ENCODE data around the gene CDH24.
A peak's percentile ranks its signal among the peaks of the same experiment; 100 is the strongest.
"Not testable (repeated sequence)": the region's sequence is repeated elsewhere in the genome, so short reads cannot be mapped to it uniquely, and the experiment has no call there.

The CDH24 gene

DNA sequence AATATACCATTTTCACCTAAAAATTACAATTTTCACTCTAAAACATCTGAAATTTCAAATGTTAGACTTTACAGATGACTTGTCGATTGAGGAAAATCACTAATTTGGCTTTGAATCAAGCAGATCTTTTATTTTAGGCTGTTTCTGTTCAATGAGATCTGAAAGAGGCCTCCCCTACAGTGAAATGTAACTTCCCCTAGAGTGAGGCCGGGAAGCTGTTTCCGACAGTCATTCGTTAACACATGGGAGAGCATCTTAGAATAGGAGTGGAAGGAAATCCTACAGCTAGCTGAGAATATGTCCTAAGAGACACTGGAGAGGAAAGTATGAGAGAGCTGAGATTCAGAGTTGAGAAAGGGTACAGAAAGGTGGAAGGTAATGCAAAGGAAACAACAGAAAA, 41.7 kb downstream of the CDH24 start:
- no peak for DNase-seq

DNA sequence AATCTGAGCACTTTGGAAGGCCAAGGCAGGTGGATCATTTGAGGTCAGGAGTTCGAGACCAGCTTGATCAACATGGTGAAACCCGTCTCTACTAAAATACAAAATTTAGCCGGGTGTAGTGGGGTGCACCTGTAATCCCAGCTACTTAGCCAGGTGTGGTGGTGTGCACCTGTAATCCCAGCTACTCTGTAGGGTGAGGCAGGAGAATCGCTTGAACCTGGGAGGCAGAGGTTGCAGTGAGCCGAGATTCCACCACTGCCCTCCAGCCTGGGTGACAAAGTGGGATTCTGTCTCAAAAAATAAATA, 43.6 kb downstream of the CDH24 start:
- DNase-seq, result not testable (repeated sequence)

DNA sequence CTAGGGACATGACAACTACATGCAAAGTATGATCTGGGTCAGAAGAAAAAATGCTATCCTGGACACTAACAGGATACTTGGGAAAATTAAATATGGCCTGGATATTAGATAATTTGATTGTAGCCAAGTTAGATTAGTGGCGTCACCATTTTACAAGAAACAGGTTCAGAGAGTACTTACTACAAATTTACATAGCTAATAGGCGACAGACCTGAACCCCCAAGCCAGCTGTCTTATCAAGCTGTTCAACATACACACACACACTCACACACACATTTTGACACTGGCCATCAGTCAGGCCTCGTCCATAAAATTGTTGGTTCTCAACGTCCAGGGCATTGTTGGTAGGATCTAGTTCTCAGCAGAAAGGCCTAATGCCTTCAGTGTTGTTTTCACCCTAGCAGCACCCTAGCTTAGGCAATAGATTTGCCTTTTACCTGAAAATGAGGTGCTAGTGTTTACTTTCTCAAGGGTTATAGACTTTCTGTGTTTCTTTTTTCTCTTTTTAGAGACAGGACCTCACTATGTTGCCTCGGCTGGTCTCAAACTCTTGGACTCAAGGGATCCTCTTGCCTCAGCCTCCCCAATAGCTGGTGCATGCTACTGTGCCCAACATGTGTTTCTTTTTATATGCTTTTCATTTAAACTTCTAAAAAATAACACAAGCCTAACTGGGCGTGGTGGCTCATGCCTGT, 44.1 kb downstream of the CDH24 start:
- DNase-seq, result no peak

DNA sequence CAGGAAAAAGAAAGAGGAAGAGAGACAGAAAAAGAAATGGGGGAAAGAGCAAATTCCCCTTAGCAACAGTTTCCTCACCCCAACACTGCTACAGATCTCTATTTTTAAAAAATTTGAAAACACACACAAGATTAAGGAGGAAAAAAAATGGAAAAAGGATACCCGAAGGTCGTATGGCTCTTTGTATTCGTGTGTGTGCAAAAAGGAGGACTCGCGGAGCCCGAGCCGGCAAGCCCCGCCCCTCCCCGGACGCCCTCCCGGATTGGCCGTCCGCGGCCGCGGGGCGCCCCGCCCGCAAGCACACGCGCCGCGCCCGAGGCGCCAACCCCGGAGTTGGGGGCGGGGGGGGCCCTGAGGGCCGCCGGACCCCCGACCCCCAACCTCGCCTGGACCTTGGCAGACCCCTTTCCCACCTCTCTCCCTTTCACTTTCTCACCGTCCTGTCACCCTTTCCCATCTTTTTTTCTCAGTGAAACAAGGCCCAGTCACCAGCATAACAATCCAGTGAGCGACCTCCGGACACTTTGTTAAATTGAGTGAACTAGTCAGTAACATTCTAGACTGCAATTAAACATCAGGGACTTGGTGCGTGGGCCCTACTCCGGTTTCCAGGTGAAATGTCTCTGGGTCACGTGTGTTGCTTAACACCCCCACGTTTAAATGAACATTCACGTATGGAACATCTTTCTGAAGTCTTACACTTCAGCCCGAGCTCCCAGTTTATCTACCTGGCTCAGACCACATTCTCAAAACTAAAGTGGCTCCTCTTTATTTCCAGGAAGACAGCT, 47.2 kb downstream of the CDH24 start, which contains the start of gene C14orf93:
TSS of gene C14orf93 (minus strand) at position 205 of the 788 bp plus-strand sequence. CDS start 11,120 bp downstream, outside the sequence.
- peak; percentile 82 for DNase-seq

DNA sequence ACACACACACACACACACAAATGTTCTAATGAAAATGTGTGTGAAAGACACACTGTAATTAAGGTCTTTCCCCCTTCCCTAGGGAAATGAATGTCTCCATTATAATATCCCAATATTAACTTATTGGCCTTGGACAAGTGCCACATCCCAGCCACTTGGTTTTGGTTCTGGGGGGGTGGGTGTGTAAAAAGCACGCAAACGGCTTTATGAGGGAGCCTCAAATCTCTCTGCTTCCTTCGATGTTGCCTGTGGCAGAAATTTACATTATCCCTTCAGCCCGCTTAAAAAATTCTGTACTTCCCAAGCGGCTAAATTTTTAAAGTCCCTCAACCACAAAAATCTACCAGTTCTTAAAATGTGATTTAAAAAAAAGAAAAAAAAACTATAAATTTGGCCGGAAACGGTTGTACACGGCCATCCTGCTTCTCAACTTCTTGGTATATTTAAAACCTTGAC, 47.8 kb downstream of the CDH24 start:
- DNase-seq, result no peak

DNA sequence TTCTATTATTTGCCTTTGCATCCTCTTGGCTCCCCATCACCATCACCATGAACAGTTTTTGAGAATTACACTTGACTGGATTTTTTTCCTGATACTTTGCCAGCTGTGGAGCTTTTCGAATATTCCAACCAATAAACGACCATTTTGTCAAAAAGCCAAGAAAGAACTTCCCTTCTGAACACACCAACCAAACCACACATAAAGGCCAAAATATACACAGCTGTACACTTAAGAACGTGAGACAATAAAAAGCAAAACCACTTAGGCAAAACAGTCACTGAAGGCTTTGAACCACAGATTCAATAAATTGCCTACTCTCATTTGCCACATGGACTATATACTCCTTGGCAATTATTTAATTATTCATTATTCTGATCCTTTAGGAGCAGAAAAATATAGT, 48.5 kb downstream of the CDH24 start:
- no peak for DNase-seq

DNA sequence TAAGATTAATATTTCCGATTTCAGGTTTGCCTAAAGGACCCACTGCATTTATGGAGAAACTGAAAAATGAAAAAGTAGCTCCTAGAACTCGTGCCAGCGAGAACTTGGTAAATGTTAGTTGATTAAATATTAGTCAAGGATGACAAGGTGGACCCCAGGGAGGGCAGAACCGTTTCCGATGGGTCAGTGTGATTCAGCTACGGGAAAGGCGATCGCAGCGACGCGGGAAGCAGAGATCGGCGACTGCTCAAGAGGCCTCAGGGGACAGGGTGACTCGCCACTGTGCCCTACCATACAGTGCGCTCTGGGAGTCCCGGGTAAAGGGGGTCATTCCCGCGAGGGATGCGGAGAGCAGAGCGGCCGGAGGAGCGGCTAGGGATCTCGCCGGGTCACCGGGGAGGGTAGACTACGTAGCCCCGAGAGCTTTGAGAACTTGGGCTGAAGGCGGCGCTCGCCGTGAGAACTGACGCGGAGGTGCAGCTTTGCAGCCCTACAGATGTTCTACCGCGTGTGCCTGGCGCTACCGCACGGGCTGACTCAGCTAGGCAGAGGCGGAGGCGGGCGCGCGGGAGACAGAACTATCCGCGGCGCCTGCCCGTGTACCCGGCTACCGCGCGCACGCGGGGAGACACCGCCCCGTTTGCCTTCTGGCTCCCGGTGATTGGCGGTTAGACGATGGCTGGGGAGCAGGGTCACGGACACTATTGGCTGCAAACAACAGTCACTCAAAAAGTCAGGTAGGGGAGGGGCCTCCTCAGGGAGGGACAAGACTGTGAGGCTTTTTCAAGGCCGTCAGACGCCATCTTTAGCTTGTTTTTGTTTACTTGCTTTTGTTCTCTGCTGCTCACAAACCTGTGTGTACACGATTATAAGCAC, 50.5 kb downstream of the CDH24 start:
- DNase-seq, result peak; percentile 97

DNA sequence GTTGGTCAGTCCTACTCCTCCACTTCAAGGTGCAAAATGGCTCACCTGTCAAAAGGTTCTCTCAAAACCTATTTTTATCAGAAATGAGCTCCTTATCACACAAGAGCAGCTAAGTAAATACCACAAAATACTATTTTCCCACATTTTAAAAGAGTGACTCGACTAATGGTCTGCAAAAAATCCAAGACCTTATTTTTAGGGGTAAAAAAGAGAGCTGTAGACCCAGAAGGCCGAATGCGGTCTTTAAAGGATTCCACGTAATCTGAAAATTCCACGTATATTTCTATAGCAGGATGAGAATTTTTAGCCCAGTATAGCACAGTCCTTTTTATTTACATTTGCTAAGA, 51.2 kb downstream of the CDH24 start:
- peak; percentile 30 for DNase-seq

DNA sequence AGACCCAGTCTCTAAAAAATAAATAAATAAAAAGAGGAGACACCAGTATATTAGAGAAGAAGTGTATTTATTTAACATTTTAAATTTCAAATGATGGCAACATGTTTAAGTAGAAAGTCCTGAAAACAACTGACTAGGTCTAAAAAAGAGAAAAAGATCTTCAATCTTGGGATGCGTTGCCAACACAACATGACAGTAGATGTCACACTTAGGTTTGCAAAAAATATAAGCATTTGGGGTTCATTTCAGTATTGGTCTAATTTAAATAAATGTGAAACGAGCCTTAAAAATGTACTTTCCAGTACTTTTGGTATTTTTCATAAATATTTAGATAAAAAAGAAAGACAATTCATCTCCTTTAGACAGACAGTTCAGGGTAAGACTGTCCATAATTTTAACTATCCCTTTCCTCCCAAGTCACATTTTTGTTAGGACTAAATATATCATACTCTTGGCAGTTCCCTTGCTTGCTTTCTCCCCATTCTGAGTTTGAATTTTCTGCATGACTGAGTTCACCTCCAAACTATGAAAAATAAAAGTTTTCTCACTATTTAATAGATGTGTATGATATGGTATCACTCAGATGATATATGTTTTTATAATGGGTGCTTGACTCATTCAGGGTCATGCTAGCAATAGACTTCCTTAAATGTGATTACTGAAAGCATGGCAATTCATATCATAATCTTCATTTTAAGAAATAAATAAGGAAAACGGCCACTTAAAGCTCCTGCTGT, 51.7 kb downstream of the CDH24 start:
- DNase-seq, result no peak

GRCh38 chr14:23004274-23004673, 53.0 kb downstream of the CDH24 start:
- not testable (repeated sequence) for DNase-seq

- DNase-seq, result no peak
Observed at GRCh38 chr14:23002592-23002991, 54.7 kb downstream of the CDH24 start.

DNA sequence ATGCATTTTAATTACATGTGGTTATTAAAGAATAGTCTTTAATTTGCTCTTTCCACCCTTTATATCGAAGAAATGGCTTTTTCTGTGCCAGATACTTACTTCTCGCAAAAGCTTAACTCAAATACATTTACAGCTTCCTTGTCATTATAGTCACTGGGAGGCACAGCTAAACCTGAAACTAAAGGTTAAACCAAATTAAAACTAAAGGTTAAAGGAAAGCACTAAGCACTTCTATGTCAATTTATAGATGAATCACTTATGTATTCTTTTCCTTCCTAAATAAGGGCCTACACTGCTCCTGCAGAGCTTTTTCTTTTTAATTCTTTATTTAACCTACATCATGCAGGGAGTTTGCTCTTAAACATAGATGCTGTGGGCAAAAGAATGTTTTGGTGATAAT, 56.5 kb downstream of the CDH24 start:
- DNase-seq, result no peak

DNA sequence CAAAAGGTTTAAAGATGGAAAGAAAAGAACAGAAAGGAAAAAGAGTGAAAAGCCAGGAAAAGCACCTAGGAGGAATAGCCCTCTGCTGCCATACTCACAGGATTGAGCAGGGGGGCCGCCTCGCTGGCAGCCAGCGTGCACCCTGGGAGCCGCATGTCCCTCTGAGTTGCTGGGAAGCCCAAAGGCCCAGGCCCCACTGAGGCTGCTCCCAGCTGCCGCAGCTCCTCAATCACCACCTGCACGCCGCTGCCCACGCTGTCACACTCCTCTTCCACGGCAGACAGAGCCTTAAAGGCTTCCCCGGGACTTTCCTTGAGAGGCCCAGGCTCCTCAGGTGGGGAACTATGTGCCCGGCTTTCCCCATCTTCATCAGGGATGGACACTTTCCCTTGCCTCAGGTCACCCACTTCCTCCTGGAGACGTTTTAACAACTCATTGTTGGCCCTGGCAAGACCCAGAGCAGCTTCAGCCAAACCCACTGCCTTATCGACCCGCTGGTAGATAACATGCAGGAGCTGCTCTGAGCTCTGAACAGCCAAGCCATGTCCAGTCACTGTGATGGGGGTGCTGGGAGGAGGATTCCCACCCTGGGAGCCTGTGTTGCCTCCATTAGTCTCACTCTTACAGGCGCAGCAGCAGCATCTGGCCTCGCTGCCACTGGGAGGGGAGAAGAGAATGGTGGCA, 58.8 kb downstream of the CDH24 start:
- DNase-seq, result no peak

DNA sequence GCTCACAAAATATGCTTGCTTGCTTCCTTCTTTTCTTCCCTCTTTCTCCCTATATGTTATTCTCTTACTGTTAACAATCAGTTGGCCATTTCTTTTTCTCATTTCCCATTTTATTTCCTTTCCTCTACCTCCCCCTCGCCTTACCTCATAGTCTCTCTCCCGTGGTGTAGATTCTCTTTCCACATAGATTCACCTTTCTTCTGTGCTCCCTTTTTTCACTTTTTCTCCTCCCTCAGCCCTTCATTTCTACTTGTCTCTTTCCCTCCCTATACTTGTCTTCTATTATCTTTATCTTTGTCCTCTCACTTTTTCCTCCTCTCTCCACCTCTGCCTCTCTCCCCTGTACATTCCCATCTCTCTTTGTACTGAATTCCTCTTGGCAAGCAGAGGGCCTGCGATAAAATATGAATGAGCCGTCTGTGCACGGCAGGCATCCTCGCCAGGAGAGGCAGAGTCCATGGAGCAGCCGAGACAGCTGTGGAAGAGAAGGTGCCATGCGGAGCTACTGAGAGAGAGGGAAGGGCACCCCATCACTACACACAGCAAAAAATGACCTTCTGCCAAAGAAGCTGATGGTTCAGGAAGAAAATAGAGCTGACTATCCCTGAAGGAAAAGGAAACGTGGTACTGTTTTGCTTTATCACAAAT, 59.5 kb downstream of the CDH24 start:
- no peak for DNase-seq

Measured in DMS53 (cell line).